Measurements from ENCODE around the gene TMBIM4. TPM values are rescaled to one million over a fixed set of nuclear protein-coding genes. Genes with fewer than 3 reads are reported as not detected.

Gene TMBIM4
- total RNA-seq, 1 experiment from 2014 or later: 115 TPM

DNA sequence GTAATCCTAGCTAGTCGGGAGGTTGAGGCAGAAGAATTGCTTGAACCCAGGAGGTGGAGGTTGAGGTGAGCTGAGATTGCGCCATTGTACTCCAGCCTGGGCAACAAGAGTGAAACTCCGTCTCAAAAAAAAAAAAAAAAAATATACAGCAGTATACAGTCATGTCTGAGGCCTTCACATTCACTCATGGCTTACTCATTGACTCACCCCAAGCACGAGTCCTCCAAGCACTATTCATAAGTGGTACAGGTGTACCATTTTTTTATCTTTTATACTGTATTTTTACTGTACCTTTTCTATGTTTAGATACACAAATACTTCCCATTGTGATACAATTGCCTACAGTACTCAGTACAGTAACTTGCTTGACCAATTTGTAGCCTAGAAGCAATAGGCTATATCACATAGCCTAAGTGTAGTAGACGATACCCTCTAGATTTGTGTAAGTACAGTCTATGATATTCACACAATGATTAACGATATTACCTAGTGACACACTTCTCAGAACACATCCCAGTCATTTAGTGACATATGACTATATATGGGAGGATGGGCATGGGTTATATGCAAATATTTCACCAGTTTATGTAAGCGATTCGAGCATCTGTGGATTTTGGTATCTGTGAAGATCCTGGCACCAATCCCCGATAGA is 51.4 kb downstream of the TMBIM4 start:
- DNase-seq (ENCODE audit: low read depth, low spot score) (no peak), ATAC-seq (peak; percentile 62)
- no peaks in the 10 kb centered on the region for H3K9me3 ChIP-seq (ENCODE audit: control insufficient read depth, insufficient read depth, low read depth, low read length)
- ChIA-PET POLR2A (interaction anchor here (0.7 kb wide), 1 partner anchor 294 kb away, joined by 11 read pairs; the partner anchor contains the start of gene HMGA2), CTCF (interaction anchor here (0.5 kb wide), 1 partner anchor 743 kb away, joined by 3 read pairs; no protein-coding TSS in a partner anchor)
- intact Hi-C loops (cut with micrococcal nuclease; ENCODE audit: unreplicated experiment) (loop anchor here (10.0 kb wide), 1 partner anchor 1224 kb away; no protein-coding TSS in a partner anchor), in situ Hi-C loops (cut with HindIII; ENCODE audit: low pct_unique_long_range_greater_than_20kb, low sequenced_read_pairs) (no loop called here)
- H3K27me3 ChIP-seq (ENCODE audit: control insufficient read depth, insufficient read depth, low read length): no peaks in the 10 kb centered on the region
- H3K4me3 ChIP-seq (ENCODE audit: low read depth in 2 of 2, low read length in 2 of 2): no peak overlapping the region
- no peaks in the 10 kb centered on the region for H3K4me1 ChIP-seq (ENCODE audit: control insufficient read depth, insufficient read depth, low read length)
- no peak overlapping the region for H3K27ac ChIP-seq (ENCODE audit: low read length)
- TF ChIP-seq TCF7L2 (IDR thresholded peaks at IDR 0.05; ENCODE audit: low read depth, low read length) (no peak), SIN3A (IDR thresholded peaks at IDR 0.05; ENCODE audit: borderline replicate concordance, insufficient read depth, low read depth, low read length) (no peak), POLR2AphosphoS5 (IDR thresholded peaks at IDR 0.05; ENCODE audit: low read depth, low read length) (no peak)
- TF ChIP-seq, protein P1, sequence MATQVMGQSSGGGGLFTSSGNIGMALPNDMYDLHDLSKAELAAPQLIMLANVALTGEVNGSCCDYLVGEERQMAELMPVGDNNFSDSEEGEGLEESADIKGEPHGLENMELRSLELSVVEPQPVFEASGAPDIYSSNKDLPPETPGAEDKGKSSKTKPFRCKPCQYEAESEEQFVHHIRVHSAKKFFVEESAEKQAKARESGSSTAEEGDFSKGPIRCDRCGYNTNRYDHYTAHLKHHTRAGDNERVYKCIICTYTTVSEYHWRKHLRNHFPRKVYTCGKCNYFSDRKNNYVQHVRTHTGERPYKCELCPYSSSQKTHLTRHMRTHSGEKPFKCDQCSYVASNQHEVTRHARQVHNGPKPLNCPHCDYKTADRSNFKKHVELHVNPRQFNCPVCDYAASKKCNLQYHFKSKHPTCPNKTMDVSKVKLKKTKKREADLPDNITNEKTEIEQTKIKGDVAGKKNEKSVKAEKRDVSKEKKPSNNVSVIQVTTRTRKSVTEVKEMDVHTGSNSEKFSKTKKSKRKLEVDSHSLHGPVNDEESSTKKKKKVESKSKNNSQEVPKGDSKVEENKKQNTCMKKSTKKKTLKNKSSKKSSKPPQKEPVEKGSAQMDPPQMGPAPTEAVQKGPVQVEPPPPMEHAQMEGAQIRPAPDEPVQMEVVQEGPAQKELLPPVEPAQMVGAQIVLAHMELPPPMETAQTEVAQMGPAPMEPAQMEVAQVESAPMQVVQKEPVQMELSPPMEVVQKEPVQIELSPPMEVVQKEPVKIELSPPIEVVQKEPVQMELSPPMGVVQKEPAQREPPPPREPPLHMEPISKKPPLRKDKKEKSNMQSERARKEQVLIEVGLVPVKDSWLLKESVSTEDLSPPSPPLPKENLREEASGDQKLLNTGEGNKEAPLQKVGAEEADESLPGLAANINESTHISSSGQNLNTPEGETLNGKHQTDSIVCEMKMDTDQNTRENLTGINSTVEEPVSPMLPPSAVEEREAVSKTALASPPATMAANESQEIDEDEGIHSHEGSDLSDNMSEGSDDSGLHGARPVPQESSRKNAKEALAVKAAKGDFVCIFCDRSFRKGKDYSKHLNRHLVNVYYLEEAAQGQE (IDR thresholded peaks at IDR 0.05; ENCODE audit: insufficient read depth in 1 of 2, low read depth in 2 of 2, low read length in 1 of 2): no peak
- TF ChIP-seq, protein P2, sequence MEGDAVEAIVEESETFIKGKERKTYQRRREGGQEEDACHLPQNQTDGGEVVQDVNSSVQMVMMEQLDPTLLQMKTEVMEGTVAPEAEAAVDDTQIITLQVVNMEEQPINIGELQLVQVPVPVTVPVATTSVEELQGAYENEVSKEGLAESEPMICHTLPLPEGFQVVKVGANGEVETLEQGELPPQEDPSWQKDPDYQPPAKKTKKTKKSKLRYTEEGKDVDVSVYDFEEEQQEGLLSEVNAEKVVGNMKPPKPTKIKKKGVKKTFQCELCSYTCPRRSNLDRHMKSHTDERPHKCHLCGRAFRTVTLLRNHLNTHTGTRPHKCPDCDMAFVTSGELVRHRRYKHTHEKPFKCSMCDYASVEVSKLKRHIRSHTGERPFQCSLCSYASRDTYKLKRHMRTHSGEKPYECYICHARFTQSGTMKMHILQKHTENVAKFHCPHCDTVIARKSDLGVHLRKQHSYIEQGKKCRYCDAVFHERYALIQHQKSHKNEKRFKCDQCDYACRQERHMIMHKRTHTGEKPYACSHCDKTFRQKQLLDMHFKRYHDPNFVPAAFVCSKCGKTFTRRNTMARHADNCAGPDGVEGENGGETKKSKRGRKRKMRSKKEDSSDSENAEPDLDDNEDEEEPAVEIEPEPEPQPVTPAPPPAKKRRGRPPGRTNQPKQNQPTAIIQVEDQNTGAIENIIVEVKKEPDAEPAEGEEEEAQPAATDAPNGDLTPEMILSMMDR (IDR thresholded peaks at IDR 0.05): no peak
- H3K36me3 ChIP-seq (ENCODE audit: control insufficient read depth, insufficient read depth, low read length): peaks cover 14% of the 10 kb centered on the region; the same call in 1 of the 2 replicates
- no TSS peak for BruUV-seq (replicated peaks)

DNA sequence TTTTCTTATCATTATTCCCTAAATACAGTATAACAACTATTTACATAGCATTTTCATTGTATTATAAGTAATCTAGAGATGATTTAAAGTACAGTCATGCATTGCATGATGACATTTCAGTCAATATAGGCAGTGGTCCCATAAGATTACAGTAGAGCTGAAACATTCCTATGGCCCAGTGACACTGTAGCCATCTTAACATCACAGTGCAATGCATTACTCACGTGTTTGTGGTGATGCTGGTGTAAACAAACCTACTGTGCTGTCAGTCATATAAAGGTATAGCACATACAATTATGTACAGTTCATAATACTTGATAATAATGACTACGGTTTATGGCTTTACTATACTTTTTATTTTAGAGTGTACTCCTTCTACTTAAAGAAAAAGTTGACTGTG is 52.6 kb downstream of the TMBIM4 start:
- intact Hi-C loops (cut with micrococcal nuclease; ENCODE audit: unreplicated experiment) (loop anchor here (10.0 kb wide), 1 partner anchor 1222 kb away; no protein-coding TSS in a partner anchor), in situ Hi-C loops (cut with HindIII; ENCODE audit: low pct_unique_long_range_greater_than_20kb, low sequenced_read_pairs) (no loop called here)
- ATAC-seq: peak; percentile 58; the same call in 1 of the 2 replicates
- BruUV-seq (replicated peaks): no TSS peak
- Histone ChIP-seq H3K4me1 (ENCODE audit: control insufficient read depth, insufficient read depth, low read length) (no peaks in the 10 kb centered on the region), H3K36me3 (ENCODE audit: control insufficient read depth, insufficient read depth, low read length) (peaks cover 6% of the 10 kb centered on the region; the same call in 1 of the 2 replicates), H3K27ac (ENCODE audit: low read length) (no peak overlapping the region), H3K4me3 (ENCODE audit: low read depth in 2 of 2, low read length in 2 of 2) (no peak overlapping the region), H3K9me3 (ENCODE audit: control insufficient read depth, insufficient read depth, low read depth, low read length) (no peaks in the 10 kb centered on the region), H3K27me3 (ENCODE audit: control insufficient read depth, insufficient read depth, low read length) (no peaks in the 10 kb centered on the region)
- CTCF ChIA-PET: no interaction called here
- POLR2A ChIA-PET: no interaction called here
- DNase-seq (ENCODE audit: low read depth, low spot score): no peak
- no peak for TF ChIP-seq POLR2AphosphoS5 (IDR thresholded peaks at IDR 0.05; ENCODE audit: low read depth, low read length)
- TF ChIP-seq SIN3A (IDR thresholded peaks at IDR 0.05; ENCODE audit: borderline replicate concordance, insufficient read depth, low read depth, low read length): no peak
- TF ChIP-seq, protein P2 (IDR thresholded peaks at IDR 0.05): no peak
- TF ChIP-seq, protein P1 (IDR thresholded peaks at IDR 0.05; ENCODE audit: insufficient read depth in 1 of 2, low read depth in 2 of 2, low read length in 1 of 2): no peak
- TF ChIP-seq TCF7L2 (IDR thresholded peaks at IDR 0.05; ENCODE audit: low read depth, low read length): no peak
